B cell (primary cell): Measurements from ENCODE around the gene ANKRD33B. TPM values are rescaled to one million over a fixed set of nuclear protein-coding genes. Genes with fewer than 3 reads are reported as not detected.

Experiments
- ATAC-seq: fragments of 200-7000 bp; cut with Tn5 transposase; one replicate; pipeline ENCODE4 v1.10.0; 2021; ENCODE audit warnings: low read depth, mild to moderate bottlenecking, moderate number of reproducible peaks, moderate library complexity
- CTCF ChIA-PET: fragments of 350-600 bp; sonication (Branson Sonifier 250); formaldehyde crosslinking; loops from one replicate; lab custom pipeline; 2021; ENCODE audit warnings: antibody characterized with exemption, inconsistent platforms; lab: Charles Lee
- POLR2A ChIA-PET: fragments of 350-600 bp; sonication (Branson Sonifier 250); formaldehyde crosslinking; loops from one replicate; lab custom pipeline; 2021; ENCODE audit warnings: antibody characterized with exemption; lab: Charles Lee
- DNase-seq: peaks from one replicate; pipeline ENCODE4 v3.0.0; 2013
- H2AFZ ChIP-seq: 2 replicates; pipeline ENCODE4 v1.6.1; 2012; ENCODE audit warnings: mild to moderate bottlenecking, low read depth, low read length; ENCODE audit not compliant: insufficient read depth, poor library complexity, severe bottlenecking
- H3K27ac ChIP-seq, 2 donors: 1 replicate in 1 of 2; 2 replicates in 1 of 2; pipeline ENCODE4 v1.5.1; 2012 to 2013; ENCODE audit warnings: low read length in 2 of 2, mild to moderate bottlenecking in 2 of 2, moderate library complexity in 1 of 2
- H3K27me3 ChIP-seq, 4 experiments: fragments of 200-600 bp in 1 of 4; sonication (generic) in 1 of 4; replicated peaks in 1 of 4; 1 replicate in 2 of 4; 2 replicates in 2 of 4; pipeline versions ENCODE4 v1.6.1 to v1.7.0; 2013 to 2016; ENCODE audit warnings: low read length in 3 of 4, mild to moderate bottlenecking in 2 of 4, mixed read lengths in 1 of 4, moderate library complexity in 1 of 4; ENCODE audit not compliant: insufficient read depth in 4 of 4, control insufficient read depth in 3 of 4; ENCODE audit errors: control extremely low read depth in 1 of 4
- H3K36me3 ChIP-seq, 2 experiments: replicated peaks in 1 of 2; 1 replicate in 1 of 2; 2 replicates in 1 of 2; pipeline versions ENCODE4 v1.6.1 to v1.7.1; 2013; ENCODE audit warnings: low read length in 1 of 2; ENCODE audit not compliant: insufficient read depth in 2 of 2, control insufficient read depth in 1 of 2; ENCODE audit errors: control extremely low read depth in 1 of 2, extremely low read depth in 1 of 2
- H3K4me1 ChIP-seq, 2 donors: fragments of 200-600 bp in 1 of 2; sonication (generic) in 1 of 2; 1 replicate in 1 of 2; 2 replicates in 1 of 2; pipeline versions ENCODE4 v1.5.1 to v1.6.1; 2013 to 2017; ENCODE audit warnings: low read length in 2 of 2; ENCODE audit not compliant: control insufficient read depth in 2 of 2, insufficient read depth in 2 of 2
- H3K4me2 ChIP-seq: replicated peaks from 2 replicates; pipeline ENCODE3; 2012; ENCODE audit warnings: mild to moderate bottlenecking, low read depth, low read length; ENCODE audit not compliant: poor library complexity, severe bottlenecking
- H3K4me3 ChIP-seq, 5 experiments: fragments of 200-600 bp in 1 of 5; sonication (generic) in 1 of 5; 1 replicate in 3 of 5; 2 replicates in 2 of 5; pipeline versions ENCODE4 v1.5.1 to v1.7.0; 2011 to 2016; ENCODE audit warnings: low read length in 4 of 5, mild to moderate bottlenecking in 4 of 5, low read depth in 2 of 5, control low read depth in 1 of 5, moderate library complexity in 1 of 5; ENCODE audit not compliant: insufficient read depth in 1 of 5; ENCODE audit errors: control extremely low read depth in 1 of 5, extremely low read depth in 1 of 5
- H3K79me2 ChIP-seq: fragments of 200-600 bp; sonication (generic); one replicate; pipeline ENCODE4 v1.6.0; 2016; ENCODE audit warnings: low read length; ENCODE audit not compliant: control insufficient read depth, insufficient read depth
- H3K9ac ChIP-seq: fragments of 200-600 bp; sonication (generic); 2 replicates; pipeline ENCODE4 v1.6.1; 2017; ENCODE audit warnings: mild to moderate bottlenecking, low read length, moderate library complexity
- H3K9me3 ChIP-seq, 3 donors: one replicate each; pipeline versions ENCODE4 v1.6.1 to v1.7.1; 2013; ENCODE audit warnings: low read length in 2 of 3; ENCODE audit not compliant: control insufficient read depth in 2 of 3, insufficient read depth in 1 of 3; ENCODE audit errors: control extremely low read depth in 1 of 3
- H4K20me1 ChIP-seq: 2 replicates; pipeline ENCODE4 v1.6.0; 2012; ENCODE audit warnings: mild to moderate bottlenecking, low read length; ENCODE audit not compliant: insufficient read depth, control insufficient read depth, poor library complexity, severe bottlenecking
- H3K27ac Mint-ChIP-seq: one replicate; pipeline ENCODE4 v1.8.0; 2021; ENCODE audit warnings: mixed read lengths
- H3K27me3 Mint-ChIP-seq: one replicate; pipeline ENCODE4 v1.8.0; 2021; ENCODE audit warnings: mixed read lengths
- H3K4me1 Mint-ChIP-seq: one replicate; pipeline ENCODE4 v1.8.0; 2021; ENCODE audit warnings: mixed read lengths
- H3K4me3 Mint-ChIP-seq: one replicate; pipeline ENCODE4 v1.8.0; 2021; ENCODE audit warnings: mixed read lengths
- H3K9me3 Mint-ChIP-seq: one replicate; pipeline ENCODE4 v1.8.0; 2022; ENCODE audit warnings: mixed read lengths; ENCODE audit not compliant: insufficient read depth
- CTCF ChIP-seq: fragments of 200-600 bp; IDR thresholded peaks from one replicate; pipeline ENCODE4 v1.8.0; 2022; ENCODE audit warnings: antibody characterized with exemption, mild to moderate bottlenecking
- EZH2 ChIP-seq: IDR thresholded peaks from 2 replicates; pipeline ENCODE4 v1.6.1; 2012; ENCODE audit warnings: borderline replicate concordance, low read depth, mild to moderate bottlenecking, moderate library complexity, low read length; ENCODE audit not compliant: insufficient read depth, poor library complexity, severe bottlenecking
- WGBS: methylation state at CpG from one replicate; pipeline ENCODE4 v1.1.5; 2013; ENCODE audit warnings: missing lambda C conversion rate; ENCODE audit not compliant: insufficient coverage; 5-methylcytosine and 5-hydroxymethylcytosine counted together
- intact Hi-C: fragments of 100-400 bp; cut with micrococcal nuclease; formaldehyde crosslinking; loops from one replicate; pipeline ENCODE4 v1.10.0; 2022
- polyA plus RNA-seq: library from polyadenylated mRNA; depleted of rRNA; stranded (reverse); fragments of >200 nt; gene quantifications from 2 replicates; pipeline ENCODE4 v1.2.3, GENCODE V29; 2012
- total RNA-seq, 2 donors: library from RNA; stranded (reverse); fragments of 120-200 nt in 1 of 2; gene quantifications; 1 replicate in 1 of 2; 2 replicates in 1 of 2; pipeline versions ENCODE4 v1.2.3 to v1.2.4, GENCODE V29; 2013 to 2022

The ANKRD33B gene
- total and polyA plus RNA-seq, 2 donors (not counting 1 experiment from before 2014, with no cell fraction given), result 2.9 to 23.4 TPM

GRCh38 chr5:10673407-10673806 lies 109.5 kb downstream of the ANKRD33B start:
- Histone ChIP-seq H3K9ac (no peak overlapping the region), H3K27ac (no peak overlapping the region), H2AFZ (no peak overlapping the region), H3K36me3 (peaks cover 0 to 11% of the 10 kb centered on the region in 2 experiments), H3K79me2 (no peaks in the 10 kb centered on the region), H3K4me3 (no peak overlapping the region), H3K9me3 (peaks cover 0 to 8% (median 0%) of the 10 kb centered on the region in 3 donors), H3K4me1 (no peaks in the 10 kb centered on the region), H3K27me3 (no peaks in the 10 kb centered on the region), H3K4me2 (no peak overlapping the region), H4K20me1 (no peaks in the 10 kb centered on the region)
- H3K27ac Mint-ChIP-seq, result no peak overlapping the region
- CTCF ChIA-PET, result interaction anchor here (0.6 kb wide), 1 partner anchor 324 kb away, joined by 3 read pairs; no protein-coding TSS in a partner anchor
- 91% methylated on average over 7 of the region's 9 CpGs for WGBS
- POLR2A ChIA-PET, result interaction anchor here (0.7 kb wide), 1 partner anchor 65 kb away, joined by 5 read pairs; no protein-coding TSS in a partner anchor
- H3K27me3 Mint-ChIP-seq, result no peaks in the 10 kb centered on the region
- intact Hi-C loops, result no loop called here
- peaks cover 2% of the 10 kb centered on the region for H3K4me1 Mint-ChIP-seq
- H3K4me3 Mint-ChIP-seq, result no peak overlapping the region
- TF ChIP-seq CTCF (no peak), EZH2 (no peak)
- no peak for ATAC-seq
- DNase-seq, result no peak
- H3K9me3 Mint-ChIP-seq, result peaks cover 2% of the 10 kb centered on the region

DNA sequence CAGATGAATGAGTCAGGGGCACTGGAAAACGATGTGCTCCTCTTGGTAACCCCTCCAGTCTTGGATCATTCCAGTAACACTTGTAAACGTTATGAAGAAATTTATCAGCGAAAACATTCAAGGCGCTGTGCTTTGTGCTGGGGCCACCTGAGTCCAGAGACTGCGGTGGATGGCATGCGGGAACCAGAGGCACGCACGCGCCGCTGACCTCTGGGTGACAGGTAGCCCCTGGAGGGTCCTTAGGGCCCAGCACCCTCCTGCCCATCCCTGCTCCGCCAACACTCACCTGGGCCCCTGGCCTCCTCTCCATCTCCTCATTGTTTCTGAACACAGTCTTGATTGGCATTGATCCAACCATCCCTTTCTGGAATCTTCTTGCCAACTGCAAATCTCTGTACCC lies 110.2 kb downstream of the ANKRD33B start:
- Mint-ChIP-seq H3K27me3 (no peaks in the 10 kb centered on the region), H3K4me3 (no peak overlapping the region), H3K4me1 (peaks cover 2% of the 10 kb centered on the region), H3K9me3 (peaks cover 2% of the 10 kb centered on the region), H3K27ac (no peak overlapping the region)
- Histone ChIP-seq H3K4me1 (no peaks in the 10 kb centered on the region), H3K4me2 (no peak overlapping the region), H3K4me3 (no peak overlapping the region), H3K27ac (no peak overlapping the region), H2AFZ (no peak overlapping the region), H3K9me3 (peaks cover 0 to 8% (median 0%) of the 10 kb centered on the region in 3 donors), H3K79me2 (no peaks in the 10 kb centered on the region), H3K36me3 (peaks cover 0 to 17% of the 10 kb centered on the region in 2 experiments), H3K9ac (no peak overlapping the region), H3K27me3 (no peaks in the 10 kb centered on the region), H4K20me1 (no peaks in the 10 kb centered on the region)
- CTCF ChIA-PET, result interaction anchor here (0.6 kb wide), 1 partner anchor 323 kb away, joined by 3 read pairs; no protein-coding TSS in a partner anchor
- TF ChIP-seq EZH2 (no peak), CTCF (no peak)
- intact Hi-C loops, result no loop called here
- ATAC-seq, result no peak
- POLR2A ChIA-PET, result no interaction called here
- 92% methylated on average over 11 of the region's 11 CpGs for WGBS
- DNase-seq, result no peak
